Measurements from ENCODE around the gene PDE3B.
"Not testable (repeated sequence)": the region's sequence is repeated elsewhere in the genome, so short reads cannot be mapped to it uniquely, and the experiment has no call there.

The PDE3B gene

GRCh38 chr11:14626650-14627049 is 17.0 kb upstream of the PDE3B start:
- TF ChIP-seq CTCF (IDR thresholded peaks at IDR 0.05; ENCODE audit: low read depth, low read length), result no peak
- in situ Hi-C loops (cut with HindIII; ENCODE audit: low sequenced_read_pairs), result no loop called here
- DNase-seq (ENCODE audit: low read depth, low spot score), result no peak
- H3K4me3 ChIP-seq (ENCODE audit: low read depth, low read length), result no peak overlapping the region

GRCh38 chr11:14633506-14634224 is 9.9 kb upstream of the PDE3B start:
- in situ Hi-C loops (cut with HindIII; ENCODE audit: low sequenced_read_pairs); DNase-seq (ENCODE audit: low read depth, low spot score); H3K4me3 ChIP-seq (ENCODE audit: low read depth, low read length): not testable (repeated sequence)

- TF ChIP-seq CTCF (IDR thresholded peaks at IDR 0.05; ENCODE audit: low read depth, low read length), result no peak
- in situ Hi-C loops (cut with HindIII; ENCODE audit: low sequenced_read_pairs), result no loop called here
- no peak overlapping the region for H3K4me3 ChIP-seq (ENCODE audit: low read depth, low read length)
- no peak for DNase-seq (ENCODE audit: low read depth, low spot score)
These were observed 8.8 kb upstream of the PDE3B start for GRCh38 chr11:14634813-14635212.

GRCh38 chr11:14635546-14635945 is 8.1 kb upstream of the PDE3B start:
- in situ Hi-C loops (cut with HindIII; ENCODE audit: low sequenced_read_pairs), result no loop called here
- no peak for TF ChIP-seq CTCF (IDR thresholded peaks at IDR 0.05; ENCODE audit: low read depth, low read length)
- DNase-seq (ENCODE audit: low read depth, low spot score), result peak; percentile 4
- no peak overlapping the region for H3K4me3 ChIP-seq (ENCODE audit: low read depth, low read length)

GRCh38 chr11:14636119-14636518 is 7.5 kb upstream of the PDE3B start:
- H3K4me3 ChIP-seq (ENCODE audit: low read depth, low read length), result no peak overlapping the region
- no peak for TF ChIP-seq CTCF (IDR thresholded peaks at IDR 0.05; ENCODE audit: low read depth, low read length)
- DNase-seq (ENCODE audit: low read depth, low spot score), result no peak
- in situ Hi-C loops (cut with HindIII; ENCODE audit: low sequenced_read_pairs), result no loop called here

GRCh38 chr11:14637868-14638409 is 5.7 kb upstream of the PDE3B start:
- in situ Hi-C loops (cut with HindIII; ENCODE audit: low sequenced_read_pairs), result no loop called here
- no peak for DNase-seq (ENCODE audit: low read depth, low spot score)
- no peak for TF ChIP-seq CTCF (IDR thresholded peaks at IDR 0.05; ENCODE audit: low read depth, low read length)
- H3K4me3 ChIP-seq (ENCODE audit: low read depth, low read length), result no peak overlapping the region

GRCh38 chr11:14638561-14638960 is 5.0 kb upstream of the PDE3B start:
- TF ChIP-seq CTCF (IDR thresholded peaks at IDR 0.05; ENCODE audit: low read depth, low read length), result no peak
- no peak overlapping the region for H3K4me3 ChIP-seq (ENCODE audit: low read depth, low read length)
- in situ Hi-C loops (cut with HindIII; ENCODE audit: low sequenced_read_pairs), result no loop called here
- peak; percentile 25 for DNase-seq (ENCODE audit: low read depth, low spot score)
